OCI-LY1 (cell line): ENCODE measurements around the gene DGKQ.

Source experiments
- CTCF ChIP-seq: fragments of 200-600 bp; sonication (generic), shearing (Covaris generic); IDR thresholded peaks from 2 replicates; pipeline ENCODE4 v1.5.1; 2017; ENCODE audit warnings: mild to moderate bottlenecking, antibody characterized with exemption, low read length, moderate library complexity, mixed read lengths
- EZH2 ChIP-seq: fragments of 200-600 bp; sonication (generic), shearing (Covaris generic); IDR thresholded peaks from 2 replicates; pipeline ENCODE4 v1.8.0; 2017; ENCODE audit warnings: borderline replicate concordance, mixed run types, mild to moderate bottlenecking, antibody characterized with exemption, low read length, moderate library complexity, mixed read lengths

GRCh38 chr4:1019320-1019719 lies 46.0 kb upstream of the DGKQ start:
- TF ChIP-seq CTCF (no peak), EZH2 (no peak)
